Measurements from ENCODE around the gene EPHA5. TPM values are rescaled to one million over a fixed set of nuclear protein-coding genes. Genes with fewer than 3 reads are reported as not detected.
"Not testable (repeated sequence)": the region's sequence is repeated elsewhere in the genome, so short reads cannot be mapped to it uniquely, and the experiment has no call there.

Gene EPHA5
- total RNA-seq, 1 donor from 2014 or later = 0.04 TPM

DNA sequence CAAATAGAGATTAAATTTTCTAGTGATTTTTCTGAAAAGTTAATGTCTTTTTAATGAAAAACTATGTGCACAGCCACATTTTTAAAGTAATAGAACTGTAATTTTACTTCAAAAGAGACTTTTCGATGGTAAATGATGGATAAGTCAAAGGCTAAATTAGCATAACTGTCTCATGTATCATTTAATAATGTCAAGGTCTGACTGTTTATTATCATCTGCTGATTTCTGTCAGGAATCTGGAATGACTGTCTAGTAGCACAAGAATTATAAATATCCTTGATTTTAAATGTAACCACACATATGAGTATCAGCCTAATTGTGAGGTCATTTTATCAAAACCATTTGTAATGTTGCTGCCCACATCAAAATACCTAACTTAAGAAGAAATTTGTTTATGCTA, 333.8 kb downstream of the EPHA5 start:
- Histone ChIP-seq H3K36me3 (ENCODE audit: control insufficient read depth, insufficient read depth, low read length) (no peaks in the 10 kb centered on the region), H3K4me3 (ENCODE audit: low read depth, low read length) (no peak overlapping the region), H3K27me3 (ENCODE audit: control insufficient read depth, insufficient read depth, low read length) (no peaks in the 10 kb centered on the region)
- no peak for DNase-seq (ENCODE audit: low read depth)
- TF ChIP-seq CTCF (IDR thresholded peaks at IDR 0.05; ENCODE audit: insufficient read depth, low read length, poor library complexity, severe bottlenecking) = no peak

GRCh38 chr4:65316534-65316933, 353.8 kb downstream of the EPHA5 start:
- Histone ChIP-seq H3K4me3 (ENCODE audit: low read depth, low read length) (no peak overlapping the region), H3K27me3 (ENCODE audit: control insufficient read depth, insufficient read depth, low read length) (no peaks in the 10 kb centered on the region), H3K36me3 (ENCODE audit: control insufficient read depth, insufficient read depth, low read length) (no peaks in the 10 kb centered on the region)
- TF ChIP-seq CTCF (IDR thresholded peaks at IDR 0.05; ENCODE audit: insufficient read depth, low read length, poor library complexity, severe bottlenecking) = no peak
- no peak for DNase-seq (ENCODE audit: low read depth)

DNA sequence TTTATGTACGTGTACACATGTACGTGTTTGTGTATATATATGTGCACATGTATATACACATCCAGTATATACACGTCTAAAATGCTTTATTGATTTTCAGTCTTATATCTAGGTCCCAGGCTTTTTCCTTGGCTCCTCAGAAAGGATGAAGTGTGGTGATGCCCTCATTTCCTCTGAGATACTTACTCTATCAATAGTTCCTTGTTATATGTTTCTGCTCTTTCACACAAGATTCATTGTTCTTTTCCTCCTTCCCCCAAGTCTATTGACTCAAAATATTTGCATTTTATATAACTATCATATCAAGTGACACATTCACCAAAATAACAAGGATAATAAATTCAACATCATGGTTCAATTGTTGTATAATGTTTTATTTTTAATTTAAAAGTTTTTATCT, 359.2 kb downstream of the EPHA5 start:
- H3K27me3 ChIP-seq (ENCODE audit: control insufficient read depth, insufficient read depth, low read length) = no peaks in the 10 kb centered on the region
- H3K4me3 ChIP-seq (ENCODE audit: low read depth, low read length) = no peak overlapping the region
- DNase-seq (ENCODE audit: low read depth) = no peak
- TF ChIP-seq CTCF (IDR thresholded peaks at IDR 0.05; ENCODE audit: insufficient read depth, low read length, poor library complexity, severe bottlenecking) = no peak
- H3K36me3 ChIP-seq (ENCODE audit: control insufficient read depth, insufficient read depth, low read length) = no peaks in the 10 kb centered on the region

DNA sequence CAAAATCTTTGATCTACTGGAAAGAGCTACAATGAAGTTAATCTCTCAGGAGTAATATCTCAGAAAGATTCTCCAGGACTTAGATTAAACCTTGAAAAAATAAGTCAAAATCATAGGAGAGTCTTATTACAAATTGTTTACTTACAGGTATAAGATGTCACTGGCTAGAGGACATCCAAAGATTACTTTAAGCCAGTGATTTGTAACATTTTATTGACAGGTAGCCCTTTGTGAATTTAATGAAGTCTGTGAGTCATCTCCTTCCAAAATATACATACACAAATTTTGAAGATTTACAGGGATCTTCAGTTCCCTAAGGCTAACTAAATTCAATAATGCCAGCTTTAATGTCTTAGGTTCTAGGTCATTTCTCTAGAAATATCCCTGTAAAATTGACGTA, 359.7 kb downstream of the EPHA5 start:
- no peak overlapping the region for H3K4me3 ChIP-seq (ENCODE audit: low read depth, low read length)
- no peak for DNase-seq (ENCODE audit: low read depth)
- H3K27me3 ChIP-seq (ENCODE audit: control insufficient read depth, insufficient read depth, low read length) = no peaks in the 10 kb centered on the region
- TF ChIP-seq CTCF (IDR thresholded peaks at IDR 0.05; ENCODE audit: insufficient read depth, low read length, poor library complexity, severe bottlenecking) = no peak
- no peaks in the 10 kb centered on the region for H3K36me3 ChIP-seq (ENCODE audit: control insufficient read depth, insufficient read depth, low read length)

DNA sequence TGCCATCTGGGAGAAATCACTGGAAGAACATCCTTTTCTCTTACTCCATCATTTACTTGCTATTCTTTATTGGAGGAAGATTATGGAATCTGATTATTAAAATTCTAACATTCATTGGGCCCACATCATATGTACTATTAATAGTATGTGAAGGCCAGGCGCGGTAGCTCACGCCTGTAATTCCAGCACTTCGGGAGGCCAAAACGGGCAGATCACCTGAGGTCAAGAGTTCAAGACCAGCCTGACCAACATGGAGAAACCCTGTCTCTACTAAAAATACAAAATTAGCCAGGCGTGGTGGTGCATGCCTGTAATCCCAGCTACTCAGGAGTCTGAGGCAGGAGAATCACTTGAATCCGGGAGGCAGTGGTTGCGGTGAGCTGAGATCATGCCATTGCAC, 361.7 kb downstream of the EPHA5 start:
- H3K27me3 ChIP-seq (ENCODE audit: control insufficient read depth, insufficient read depth, low read length); H3K4me3 ChIP-seq (ENCODE audit: low read depth, low read length); DNase-seq (ENCODE audit: low read depth); H3K36me3 ChIP-seq (ENCODE audit: control insufficient read depth, insufficient read depth, low read length): not testable (repeated sequence)

GRCh38 chr4:65302145-65302544, 368.1 kb downstream of the EPHA5 start:
- no peak overlapping the region for H3K4me3 ChIP-seq (ENCODE audit: low read depth, low read length)
- no peak for TF ChIP-seq CTCF (IDR thresholded peaks at IDR 0.05; ENCODE audit: insufficient read depth, low read length, poor library complexity, severe bottlenecking)
- H3K36me3 ChIP-seq (ENCODE audit: control insufficient read depth, insufficient read depth, low read length) = no peaks in the 10 kb centered on the region
- no peaks in the 10 kb centered on the region for H3K27me3 ChIP-seq (ENCODE audit: control insufficient read depth, insufficient read depth, low read length)
- DNase-seq (ENCODE audit: low read depth) = no peak
